Stimulated activated CD4-positive, alpha-beta T cell treated with anti-CD3 and anti-CD28 coated beads, Interleukin-15, amount 100 ng/mL, for 48 hours (primary cell): ENCODE results near the gene ADAM10.

Source experiments
- DNase-seq, 2 donors: peaks; one replicate each; pipeline ENCODE4 v3.0.0-alpha.2; 2020; ENCODE audit warnings: low read depth in 2 of 2

Gene ADAM10

DNA sequence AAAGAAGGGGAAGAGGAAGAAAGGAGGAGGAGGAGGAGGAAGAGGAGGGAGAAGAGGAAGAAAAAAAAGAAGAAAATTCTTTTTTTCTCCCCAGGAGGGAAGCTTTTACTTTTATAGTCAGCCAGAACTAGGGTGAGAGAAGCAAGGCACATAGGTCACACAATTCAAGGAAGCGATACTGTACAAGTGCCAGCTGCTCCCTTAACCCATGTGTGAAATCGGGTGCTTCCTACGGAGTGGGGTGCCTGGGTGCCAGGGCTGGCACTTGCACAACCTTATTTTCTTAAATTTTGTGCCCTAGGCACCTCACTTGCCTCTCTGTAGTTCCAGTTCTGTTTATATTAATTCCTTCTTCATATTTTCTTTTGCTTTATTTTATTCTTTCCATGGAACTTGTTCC lies 167.3 kb downstream of the ADAM10 start:
- DNase-seq = no peak

DNA sequence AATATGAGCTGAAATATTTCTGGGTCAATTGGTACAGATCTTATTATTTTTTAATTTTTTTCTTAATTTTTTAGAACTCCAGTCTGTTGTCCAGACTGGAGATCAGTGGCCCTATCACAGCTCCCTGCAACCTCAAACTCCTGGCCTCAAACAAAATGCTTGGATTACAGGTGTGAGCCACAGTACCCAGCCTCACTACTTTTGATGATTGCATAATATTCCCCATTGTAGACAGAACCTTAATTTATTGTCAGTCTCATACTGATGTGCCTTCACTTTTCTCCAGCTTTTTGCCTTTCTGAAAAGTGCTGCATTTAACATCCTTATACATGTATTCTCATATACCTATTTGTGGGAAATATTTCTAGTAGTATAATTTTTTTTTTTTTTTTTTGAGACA lies 172.8 kb downstream of the ADAM10 start:
- DNase-seq = no peak

DNA sequence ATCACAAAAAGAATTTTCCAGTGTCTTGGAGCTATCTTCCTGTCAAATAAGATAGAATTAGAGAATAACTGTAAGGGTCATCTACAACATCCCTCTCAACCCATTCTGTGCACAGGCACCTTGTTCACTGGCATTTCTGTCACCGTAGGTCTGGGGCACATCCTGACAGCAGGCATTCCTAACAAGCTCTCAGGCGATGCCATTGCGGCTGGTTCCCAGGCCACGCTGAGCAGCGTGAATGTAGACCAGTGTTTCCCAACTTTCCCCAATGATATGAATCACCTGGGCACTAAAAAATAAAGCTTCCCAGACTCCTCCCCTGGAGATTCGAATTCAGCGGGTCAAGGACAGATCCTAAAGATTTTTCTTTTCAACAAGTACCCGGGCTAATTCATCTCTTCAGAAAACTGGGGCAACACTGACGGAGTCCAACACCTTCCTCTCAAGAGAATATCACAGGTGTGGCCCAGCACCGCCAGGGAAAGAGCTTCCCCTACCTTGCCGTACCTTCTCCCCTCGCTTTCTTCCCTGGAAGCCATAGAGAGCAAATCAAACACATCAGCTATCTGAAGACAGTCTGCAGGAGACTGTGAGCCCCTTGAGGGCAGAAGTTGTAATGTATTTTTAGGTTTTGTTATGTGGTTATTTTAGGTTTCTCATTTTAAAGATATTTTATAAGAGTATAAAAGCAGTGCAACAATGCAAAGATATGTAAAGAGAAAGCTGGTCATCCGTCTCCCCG lies 174.3 kb downstream of the ADAM10 start:
- no peak for DNase-seq

DNA sequence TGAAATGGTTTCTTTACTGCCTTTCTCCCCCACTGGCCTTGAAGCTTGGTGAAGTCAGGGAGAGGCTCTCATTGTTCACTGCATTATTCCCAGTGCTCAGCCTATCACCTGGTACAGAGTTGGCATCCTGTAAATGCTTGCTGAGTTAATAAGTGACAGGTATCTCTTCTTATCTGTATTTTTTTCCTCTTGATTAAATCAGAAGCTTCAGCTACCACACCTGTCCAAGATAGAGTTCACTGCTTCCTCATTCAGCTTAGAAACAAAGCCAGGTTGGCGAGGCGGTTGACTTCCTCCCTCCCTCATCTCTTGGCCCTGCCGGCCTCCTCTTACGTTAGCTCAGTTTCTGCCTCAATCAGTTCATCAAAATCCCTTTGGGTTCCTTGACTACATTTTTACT lies 174.9 kb downstream of the ADAM10 start:
- no peak for DNase-seq

DNA sequence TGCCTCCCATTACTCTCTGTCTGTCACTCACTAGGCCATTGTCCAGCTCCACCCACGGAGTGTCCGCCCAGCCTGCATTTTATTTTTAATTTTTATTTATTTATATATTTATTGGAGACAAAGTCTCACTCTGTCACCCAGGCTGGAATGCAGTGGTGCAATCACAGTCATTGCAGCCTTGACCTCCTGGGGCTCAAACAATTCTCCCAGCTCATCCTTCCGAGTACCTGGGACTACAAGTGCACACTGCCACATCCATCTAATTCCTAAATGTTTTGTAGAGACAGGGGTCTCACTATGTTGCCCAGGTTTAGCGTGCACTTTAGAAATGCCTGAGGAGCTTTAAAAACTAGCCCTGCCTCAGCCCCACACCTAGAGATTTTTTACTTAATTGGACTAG lies 176.2 kb downstream of the ADAM10 start:
- no peak for DNase-seq

DNA sequence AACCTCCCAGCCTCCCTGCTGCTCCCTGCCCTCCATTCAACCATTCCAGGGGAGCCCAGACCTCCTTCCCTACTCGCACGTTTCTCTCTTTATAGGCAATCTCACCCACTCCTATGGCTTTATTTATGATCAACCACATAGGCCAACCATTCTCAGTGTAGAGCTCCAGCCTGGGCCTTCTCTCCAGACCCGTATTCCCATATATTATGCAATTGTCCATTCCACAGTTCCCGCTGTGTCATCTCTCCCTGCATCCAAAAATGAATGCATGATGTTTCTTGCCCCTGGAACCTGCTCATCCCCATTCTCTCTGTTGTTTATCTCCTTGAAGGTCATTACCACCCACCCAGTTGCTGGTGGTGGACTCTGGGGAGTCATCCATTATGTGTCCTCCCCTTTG lies 177.0 kb downstream of the ADAM10 start:
- no peak for DNase-seq

DNA sequence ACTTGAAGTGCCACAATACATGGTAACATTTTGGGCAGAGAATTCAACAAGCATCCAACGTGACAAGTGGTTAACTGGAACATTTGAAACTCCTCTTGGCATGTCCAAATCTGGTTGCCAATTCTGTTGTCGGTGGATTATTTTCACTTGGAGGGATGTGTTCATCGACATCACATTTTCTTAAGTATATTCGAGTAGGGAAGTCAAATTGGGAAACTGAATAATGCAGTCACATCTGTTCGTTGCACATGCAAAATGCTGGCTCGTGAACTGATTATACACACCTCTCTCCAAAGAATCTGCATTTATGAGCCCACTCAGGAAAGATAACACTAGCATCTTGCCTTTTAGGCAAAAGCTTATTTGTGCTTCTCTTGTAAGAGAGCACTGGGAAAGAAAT lies 178.0 kb downstream of the ADAM10 start:
- no peak for DNase-seq

DNA sequence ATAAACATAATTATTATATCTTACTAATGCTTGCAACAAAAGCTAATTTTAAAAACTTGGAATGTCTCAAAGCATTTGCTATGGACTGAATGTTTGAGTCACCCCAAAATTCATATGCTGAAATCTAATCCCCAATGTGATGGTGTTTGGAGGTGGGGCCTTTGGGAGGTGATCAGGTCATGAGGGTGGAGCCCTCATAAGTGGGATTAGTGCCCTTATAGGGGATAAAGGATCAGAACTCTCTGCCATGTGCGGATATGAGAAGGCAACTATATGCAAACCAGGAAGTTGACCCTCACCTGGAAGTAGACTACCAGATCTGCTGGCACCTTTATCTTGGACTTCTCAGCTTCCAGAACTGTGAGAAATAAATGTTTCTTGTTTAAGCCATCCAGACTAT lies 180.1 kb downstream of the ADAM10 start:
- DNase-seq = no peak

DNA sequence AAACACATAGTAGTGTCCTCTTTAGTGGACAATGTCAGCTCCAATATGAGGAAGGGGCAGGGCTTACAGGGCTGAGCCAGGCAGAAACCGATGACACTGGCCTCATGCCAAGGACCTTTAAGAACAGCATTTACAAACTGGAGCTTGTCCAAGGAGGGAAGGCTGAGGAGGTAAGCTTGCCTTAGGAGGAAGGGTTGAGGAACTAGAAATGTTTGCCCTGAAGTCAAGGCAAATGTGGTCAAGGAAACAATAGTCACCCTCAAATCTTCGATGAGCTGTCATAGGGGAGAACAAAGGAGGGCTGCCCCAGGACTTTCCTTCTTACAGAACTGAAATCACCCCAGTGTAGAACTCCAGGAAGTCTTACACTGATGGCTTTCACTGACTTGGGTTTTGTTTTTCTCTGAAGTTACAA lies 181.3 kb downstream of the ADAM10 start:
- no peak for DNase-seq

DNA sequence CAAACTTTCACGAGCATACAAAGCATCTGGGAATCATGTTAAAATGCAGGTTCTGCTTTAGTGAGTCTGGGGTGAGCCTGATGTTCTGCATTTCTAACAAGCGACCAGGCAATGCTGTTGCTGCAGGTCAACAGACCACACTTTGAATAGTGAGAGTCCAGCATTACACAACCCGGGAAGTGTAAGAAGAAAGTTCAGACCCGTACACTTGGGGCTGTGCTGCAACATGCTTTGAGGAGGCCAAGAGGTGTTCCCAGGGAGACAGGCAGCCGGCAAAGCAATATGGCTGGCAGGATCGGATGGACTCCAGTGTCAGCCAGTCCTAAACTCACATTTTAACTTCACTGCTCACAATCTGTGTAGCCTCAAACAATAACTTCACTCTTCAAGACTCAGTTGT lies 183.5 kb downstream of the ADAM10 start:
- no peak for DNase-seq

DNA sequence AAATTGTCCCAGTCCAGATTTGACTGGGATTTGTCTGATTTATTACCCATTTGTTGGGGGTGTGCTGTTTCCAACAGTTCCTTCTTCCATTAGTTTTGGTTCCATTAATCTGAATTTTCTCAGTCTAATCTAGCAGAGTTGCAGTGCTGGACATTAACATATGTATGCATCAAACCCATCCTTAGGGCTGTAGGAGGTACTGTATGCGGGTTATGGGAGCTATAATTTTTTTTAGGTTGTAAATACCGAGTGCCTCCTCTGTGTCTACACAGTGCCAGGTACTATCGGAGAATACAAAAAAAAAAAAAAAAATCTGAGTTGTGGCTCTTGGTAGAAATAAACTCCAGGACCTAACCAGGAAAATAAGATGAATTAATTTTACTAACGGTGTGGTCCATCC lies 183.9 kb downstream of the ADAM10 start:
- DNase-seq = no peak

DNA sequence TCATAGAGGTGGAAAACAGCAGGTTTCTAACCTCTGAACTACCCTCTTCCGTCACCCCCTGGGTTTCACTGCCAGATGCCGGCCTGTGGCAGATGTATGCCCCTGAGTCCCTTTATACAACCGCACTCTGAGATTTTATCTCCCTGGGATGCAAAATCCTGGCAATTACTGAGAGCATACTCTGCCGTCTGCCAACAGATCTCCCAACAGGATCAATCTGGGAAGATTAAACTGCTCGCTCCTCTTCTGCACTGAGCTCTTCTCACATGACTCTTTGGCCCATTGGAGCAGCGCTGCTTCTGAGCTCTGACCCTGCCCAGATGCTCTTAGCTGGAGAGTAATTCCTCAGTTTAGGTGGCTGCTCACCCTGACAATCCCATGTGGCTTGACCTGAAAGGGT lies 184.5 kb downstream of the ADAM10 start:
- DNase-seq = no peak

DNA sequence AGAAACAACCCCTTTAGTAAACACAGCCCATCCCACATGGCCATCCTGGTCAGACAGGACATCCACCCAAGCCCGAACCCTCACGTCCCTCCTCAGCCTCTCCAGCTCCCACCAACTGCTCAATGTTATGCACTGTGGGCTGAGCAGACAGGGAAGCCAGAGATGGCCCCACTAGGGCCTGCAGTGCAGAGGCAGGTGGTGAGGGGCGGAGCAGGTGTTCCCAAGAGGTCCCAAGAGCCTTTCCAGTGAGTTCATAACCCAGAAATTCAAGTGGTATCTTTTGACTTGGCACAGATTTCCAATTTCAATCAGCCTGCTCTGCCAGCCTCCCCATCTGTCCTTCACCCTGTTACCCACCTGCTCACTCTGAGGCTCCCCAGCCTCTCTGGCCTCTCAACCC lies 187.4 kb downstream of the ADAM10 start:
- no peak for DNase-seq

DNA sequence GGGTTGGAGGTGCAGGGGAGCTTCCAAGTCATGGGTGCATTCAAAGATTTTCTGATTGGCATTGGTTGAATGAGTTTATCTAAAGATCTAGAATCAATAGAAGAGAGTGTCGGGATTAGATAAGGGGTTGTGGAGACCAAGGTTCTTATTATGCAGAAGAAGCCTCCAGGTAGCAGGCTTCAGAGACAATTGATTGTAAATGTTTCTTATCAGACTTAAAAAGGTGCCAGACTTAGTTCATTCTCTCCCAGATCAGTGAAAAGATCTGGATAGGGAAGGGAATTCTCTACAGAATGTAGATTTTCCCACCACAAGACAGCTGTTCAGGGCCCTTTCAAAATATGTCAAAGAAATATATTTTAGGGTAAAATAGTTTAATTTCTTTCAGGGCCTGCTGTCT lies 188.2 kb downstream of the ADAM10 start:
- no peak for DNase-seq

DNA sequence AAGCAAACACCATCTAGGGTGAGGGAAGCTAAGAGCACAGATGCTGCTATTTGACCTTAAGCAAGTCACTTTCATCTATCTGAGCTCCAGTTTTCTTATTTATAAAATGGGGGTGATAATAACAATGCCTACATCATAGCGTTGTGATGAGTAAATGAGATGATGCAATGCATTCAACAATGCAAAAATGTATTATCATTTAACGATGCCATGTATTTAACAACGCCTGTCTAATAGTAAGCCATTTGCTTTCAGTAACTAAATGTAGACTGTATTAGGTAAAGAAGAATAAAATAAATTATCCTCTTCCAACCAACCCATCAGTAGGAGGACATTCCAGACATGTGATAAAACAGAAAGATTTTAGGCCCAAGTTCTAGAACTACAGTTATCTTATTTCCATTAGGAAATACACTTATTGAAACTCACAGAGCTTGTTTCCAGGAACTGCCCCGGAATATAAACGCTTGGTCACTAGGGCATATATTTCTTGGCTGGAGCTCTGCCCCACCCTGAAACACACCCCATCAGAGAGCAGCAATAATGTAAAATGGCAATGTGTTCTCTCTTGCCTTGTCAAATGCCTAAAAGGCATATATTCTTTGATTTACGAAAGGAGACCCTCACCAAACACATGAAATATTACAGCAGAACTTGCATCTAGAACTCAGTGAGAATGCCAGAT lies 189.5 kb downstream of the ADAM10 start:
- no peak for DNase-seq

DNA sequence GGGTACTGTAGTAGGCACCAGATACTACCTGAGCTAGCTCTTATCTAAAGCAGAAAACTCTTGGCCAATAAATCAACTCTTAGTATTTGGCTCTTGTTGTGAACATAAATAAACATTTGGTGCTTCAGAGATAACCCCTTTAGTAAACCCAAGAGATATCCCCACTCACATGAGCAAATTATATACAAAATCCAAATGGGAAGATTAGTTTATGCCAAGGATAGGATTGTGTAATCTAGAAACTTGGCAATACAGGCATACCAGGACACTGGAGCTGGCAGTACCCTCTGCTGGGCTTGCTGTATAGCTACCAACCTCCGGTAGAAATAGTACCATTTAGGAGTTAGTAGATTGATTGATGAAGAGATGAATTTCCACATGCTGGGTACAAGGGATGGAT lies 190.7 kb downstream of the ADAM10 start:
- DNase-seq = no peak

DNA sequence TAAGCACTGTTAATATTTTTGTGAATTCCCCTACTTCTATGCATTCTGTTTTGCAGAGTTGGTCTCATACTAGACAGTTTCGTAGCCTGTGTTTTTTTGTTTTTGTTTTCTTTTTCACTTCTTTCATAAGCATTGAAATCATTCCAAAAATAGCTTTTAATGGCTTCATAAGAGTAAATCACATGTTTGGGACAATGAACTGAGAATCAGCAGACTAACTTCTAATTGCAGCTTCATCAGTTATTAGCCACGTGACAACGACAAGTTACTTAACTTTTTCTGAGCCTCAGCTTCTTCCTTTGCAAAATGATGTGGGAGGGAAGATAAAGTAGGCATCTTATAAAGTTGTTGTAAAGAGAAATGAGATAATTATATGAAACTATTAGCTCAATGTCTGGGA lies 193.0 kb downstream of the ADAM10 start:
- no peak for DNase-seq

DNA sequence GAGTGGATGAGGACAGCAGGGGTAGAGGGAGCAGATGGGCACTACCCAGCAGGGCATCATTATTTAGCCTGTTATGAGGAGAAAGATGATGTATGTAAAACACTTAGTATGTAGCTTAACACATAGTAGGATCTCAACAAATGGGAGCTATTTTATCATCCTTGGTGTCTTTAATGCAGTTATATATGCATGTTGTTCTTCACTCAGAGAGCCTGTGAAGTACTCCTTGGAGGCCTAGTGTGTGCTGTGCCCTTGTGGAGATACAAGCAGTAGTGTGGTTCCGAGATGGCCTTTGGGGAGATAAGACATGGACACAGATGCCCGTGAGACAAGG lies 193.5 kb downstream of the ADAM10 start:
- no peak for DNase-seq

DNA sequence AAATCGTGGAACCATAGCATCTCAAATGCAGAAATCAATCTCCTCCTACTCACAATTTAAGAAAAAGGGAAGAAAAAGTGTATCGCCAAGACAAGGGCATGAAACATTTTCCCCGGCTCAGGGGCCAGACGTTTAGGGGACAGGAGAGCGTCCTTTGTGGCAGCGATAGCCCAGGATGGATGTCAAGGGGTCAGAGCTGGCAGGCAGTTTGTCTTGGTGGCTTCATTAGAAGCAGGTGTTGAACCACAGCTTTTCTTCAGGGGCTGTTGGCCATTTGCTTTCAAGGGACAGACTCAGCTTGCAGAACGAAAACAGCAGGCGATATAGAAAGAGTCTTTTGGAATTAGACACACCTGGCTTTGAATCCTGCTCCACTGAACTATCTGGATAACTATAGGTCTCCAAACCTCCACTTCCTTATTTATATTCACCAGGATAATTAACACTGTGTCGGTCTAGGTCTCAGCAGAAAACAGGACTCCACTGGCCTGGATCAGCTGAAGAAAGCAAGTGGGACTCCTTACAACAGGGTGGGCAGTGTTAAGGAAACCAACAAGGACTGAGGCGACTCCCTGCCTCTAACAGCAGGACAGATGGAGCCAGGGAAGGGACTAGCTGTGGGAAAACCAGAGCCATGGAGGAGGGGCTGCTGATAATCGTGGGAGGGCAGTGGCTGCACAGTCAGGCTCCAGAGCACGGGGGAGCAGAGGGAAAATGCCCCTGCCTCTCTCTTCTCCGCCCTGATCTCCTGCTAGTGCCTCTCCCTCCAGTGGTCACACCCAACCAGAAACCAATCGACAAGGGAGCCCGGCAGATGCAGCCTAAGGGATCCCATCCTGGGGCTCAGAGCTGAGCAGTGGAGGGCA lies 194.1 kb downstream of the ADAM10 start:
- no peak for DNase-seq

DNA sequence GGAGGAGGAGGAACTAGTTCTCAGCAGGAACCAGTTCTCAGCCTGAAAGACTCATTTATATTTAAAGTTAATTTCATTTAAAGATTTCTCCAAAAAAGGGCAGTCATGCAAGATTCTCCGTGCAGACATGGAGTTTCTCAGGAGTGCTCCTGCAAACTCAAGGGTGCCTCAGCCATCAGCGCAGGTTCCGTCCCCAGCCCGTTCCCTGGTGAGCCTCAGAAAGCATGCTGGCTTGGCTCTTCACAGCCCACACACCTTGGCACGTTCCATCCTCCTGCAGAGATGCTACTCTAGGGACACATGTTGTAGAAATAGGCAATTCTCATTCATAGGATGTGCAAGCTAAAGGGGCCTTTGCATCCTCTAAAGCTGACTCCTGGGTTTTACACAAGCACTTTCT lies 194.7 kb downstream of the ADAM10 start:
- DNase-seq = no peak

DNA sequence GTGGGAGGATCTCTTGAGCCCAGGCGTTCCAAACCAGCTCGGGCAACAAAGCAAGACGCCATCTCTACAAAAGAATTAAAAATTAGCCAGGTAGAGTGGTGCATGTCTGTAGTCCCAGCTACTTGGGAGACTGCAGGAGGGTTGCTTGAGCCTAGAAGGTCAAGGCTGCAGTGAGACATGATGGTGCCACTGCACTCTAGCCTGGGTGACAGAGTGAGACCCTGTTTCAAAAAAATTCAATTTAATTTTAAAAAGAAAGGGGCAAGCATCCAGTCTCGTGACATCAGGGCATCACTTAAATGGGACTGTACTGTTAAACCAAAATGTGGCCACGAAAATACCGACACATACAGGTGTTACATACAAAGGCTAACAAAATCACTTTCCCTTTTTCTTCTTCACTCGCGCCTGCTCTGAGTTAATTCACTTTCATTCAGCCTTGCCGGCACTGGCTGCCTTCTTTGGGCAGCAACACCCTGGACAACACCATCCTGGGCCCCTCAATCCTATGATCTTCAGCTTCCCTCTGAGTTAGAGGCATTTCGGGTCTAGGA lies 196.1 kb downstream of the ADAM10 start:
- no peak for DNase-seq

DNA sequence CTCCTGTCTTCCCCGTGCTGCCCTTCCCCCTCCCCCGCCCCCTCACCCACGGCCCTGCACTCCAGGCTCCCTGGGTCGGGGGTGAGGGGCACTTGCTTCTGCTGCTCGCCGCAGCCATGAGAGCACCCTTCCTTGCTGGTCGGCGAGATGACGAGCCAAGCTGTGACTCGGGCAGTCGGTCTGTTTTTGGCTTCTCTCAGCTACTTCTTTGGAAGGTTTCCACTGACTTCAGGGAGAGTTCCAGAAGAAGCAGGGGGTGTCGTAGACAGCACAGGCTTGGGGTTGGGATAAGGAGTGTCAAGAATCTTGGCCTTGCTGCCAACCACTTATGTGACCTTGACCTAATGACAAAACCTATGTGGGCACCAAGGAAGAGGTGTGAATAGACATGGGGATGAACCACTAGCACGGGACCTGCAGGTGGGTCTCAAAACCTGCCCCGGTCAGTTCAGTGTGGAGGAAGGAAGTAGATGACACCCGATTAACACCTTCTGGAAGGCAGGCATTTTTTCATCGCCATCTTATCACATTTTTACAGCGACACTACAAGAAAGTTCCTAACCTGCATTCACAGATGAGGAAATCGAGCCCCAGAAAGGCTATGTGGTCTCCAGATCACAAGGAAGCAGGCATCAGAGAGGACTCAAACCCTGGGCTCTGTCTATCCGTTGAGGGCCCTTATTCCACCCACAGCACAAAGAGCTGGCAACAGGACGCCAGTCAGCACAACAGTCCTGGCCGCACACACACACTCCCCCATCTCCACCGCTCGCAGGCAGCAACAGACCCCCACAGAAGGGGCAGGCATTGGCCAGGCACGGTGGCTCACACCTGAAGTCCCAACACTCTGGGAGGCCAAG lies 196.8 kb downstream of the ADAM10 start:
- DNase-seq = no peak
